Ovary (tissue), 9 donors: ENCODE measurements around the gene PAX9. TPM values are rescaled to one million over a fixed set of nuclear protein-coding genes. Genes with fewer than 3 reads are reported as not detected.

Experiments used
- DNase-seq, 5 donors: peaks; one replicate each; pipeline ENCODE4 v3.0.0-alpha.2; 2019 to 2020
- H3K27ac ChIP-seq, 2 donors: fragments of 200-600 bp; one replicate each; pipeline versions ENCODE4 v1.5.1 to v1.8.0; 2019 to 2022
- H3K27me3 ChIP-seq: fragments of 200-600 bp; one replicate; pipeline ENCODE4 v1.8.0; 2022
- H3K36me3 ChIP-seq: fragments of 200-600 bp; sonication (generic); one replicate; pipeline ENCODE4 v1.5.1; 2019
- H3K4me1 ChIP-seq: one replicate; pipeline ENCODE4 v1.8.1; 2013; ENCODE audit warnings: mild to moderate bottlenecking, moderate library complexity; ENCODE audit not compliant: insufficient read depth
- H3K4me3 ChIP-seq: fragments of 200-600 bp; sonication (generic); one replicate; pipeline ENCODE4 v1.5.1; 2017
- H3K9me3 ChIP-seq, 2 donors: fragments of 200-600 bp in 1 of 2; sonication (generic) in 1 of 2; one replicate each; pipeline versions ENCODE4 v1.5.1 to v1.8.1; 2013 to 2019; ENCODE audit warnings: mild to moderate bottlenecking in 1 of 2, moderate library complexity in 1 of 2
- CTCF ChIP-seq, 3 donors: fragments of 450-650 bp in 2 of 3; fragments of 200-600 bp in 1 of 3; IDR thresholded peaks; one replicate each; pipeline versions ENCODE4 v1.5.1 to v1.8.0; 2016 to 2022; ENCODE audit warnings: antibody characterized with exemption in 3 of 3, mild to moderate bottlenecking in 1 of 3
- EP300 ChIP-seq: sonication (generic); formaldehyde crosslinking; IDR thresholded peaks from one replicate; pipeline ENCODE4 v1.6.1; 2017; ENCODE audit warnings: antibody characterized with exemption
- POLR2A ChIP-seq: fragments of 450-650 bp; IDR thresholded peaks from one replicate; pipeline ENCODE4 v1.6.1; 2017; ENCODE audit warnings: antibody characterized with exemption, mild to moderate bottlenecking, moderate library complexity
- WGBS, 3 donors: extraction: QIAGEN DNeasy Blood & Tissue Kit in 1 of 3; methylation state at CpG; one replicate each; pipeline versions ENCODE4 v1.1.5 to v1.1.7; 2013 to 2017; 5-methylcytosine and 5-hydroxymethylcytosine counted together
- intact Hi-C, 4 donors: fragments of 100-400 bp; cut with DNase I; formaldehyde crosslinking; loops; one replicate each; pipeline versions ENCODE4 v1.11.0 to v1.15.1; 2022 to 2023
- polyA plus RNA-seq, 2 donors: library from polyadenylated mRNA; stranded (reverse); fragments of 200-250 nt in 1 of 2; fragments of 350-450 nt in 1 of 2; fragmentation: Illumina TruSeq in 1 of 2; extraction: RNeasy Lipid Tissue Mini Kit (QIAGEN cat#74804) in 1 of 2; gene quantifications; one replicate each; pipeline ENCODE4 v1.2.3, GENCODE V29; 2013 to 2014
- total RNA-seq, 7 donors: library from RNA; depleted of rRNA in 2 of 7; stranded (reverse); fragments of >200 nt in 2 of 7; fragmentation: NEBNext Ultra II Directional in 3 of 7; extraction: Animal tissue kit (Norgen Biotek cat#: 25700) in 3 of 7; gene quantifications; one replicate each; pipeline versions ENCODE4 v1.1.0 to v1.2.4, GENCODE V29; 2016 to 2023
- donor health status: DM: no; HTN: no; CAD: no; lungs with moderate emphysema.
- donor health status: DM: no; HTN: no; CAD: no.
- donor health status: Bipolar disorder and iron deficiency.
- donor health status: DM: yes; HTN: yes; CAD: no.
- donor health status: DM: no; HTN: no; CAD: no.
- donor health status: DM: yes; HTN: yes; CAD: no.

PAX9 gene
- total and polyA plus RNA-seq, 9 donors: 0.03 to 0.04 TPM; not detected in 7

GRCh38 chr14:36674659-36675058 lies 13.0 kb downstream of the PAX9 start:
- Histone ChIP-seq H3K27ac (no peak overlapping the region), H3K36me3 (no peaks in the 10 kb centered on the region), H3K9me3 (no peaks in the 10 kb centered on the region), H3K27me3 (no peaks in the 10 kb centered on the region), H3K4me1 (no peaks in the 10 kb centered on the region), H3K4me3 (no peak overlapping the region)
- no peak for DNase-seq
- 79 to 81% (median 79%) methylated on average over 3 of the region's 3 CpGs for WGBS, 3 donors
- intact Hi-C loops: no loop called here
- TF ChIP-seq CTCF (IDR thresholded peaks at IDR 0.05): no peak
- no peak for TF ChIP-seq POLR2A
- no peak for TF ChIP-seq EP300

- DNase-seq: no peak
- intact Hi-C loops: no loop called here
- no peaks in the 10 kb centered on the region for H3K27me3 ChIP-seq
- no peak overlapping the region for H3K27ac ChIP-seq
- TF ChIP-seq POLR2A: no peak
- TF ChIP-seq CTCF (IDR thresholded peaks at IDR 0.05): no peak
- no peak for TF ChIP-seq EP300
- 62 to 75% (median 73%) methylated on average over 6 of the region's 6 CpGs for WGBS, 3 donors
- no peaks in the 10 kb centered on the region for H3K36me3 ChIP-seq
- no peak overlapping the region for H3K4me3 ChIP-seq
- H3K4me1 ChIP-seq: no peaks in the 10 kb centered on the region
- no peaks in the 10 kb centered on the region for H3K9me3 ChIP-seq
Measured at GRCh38 chr14:36675581-36675980, 13.9 kb downstream of the PAX9 start.

GRCh38 chr14:36676236-36676635 lies 14.6 kb downstream of the PAX9 start:
- 17 to 21% (median 21%) methylated on average over 10 of the region's 10 CpGs for WGBS, 3 donors
- no peak for DNase-seq
- Histone ChIP-seq H3K4me3 (no peak overlapping the region), H3K36me3 (no peaks in the 10 kb centered on the region), H3K27ac (no peak overlapping the region), H3K4me1 (no peaks in the 10 kb centered on the region), H3K9me3 (no peaks in the 10 kb centered on the region), H3K27me3 (no peaks in the 10 kb centered on the region)
- intact Hi-C loops: no loop called here
- no peak for TF ChIP-seq EP300
- no peak for TF ChIP-seq CTCF (IDR thresholded peaks at IDR 0.05)
- TF ChIP-seq POLR2A: no peak

GRCh38 chr14:36682338-36682737 lies 20.7 kb downstream of the PAX9 start:
- H3K27me3 ChIP-seq: no peaks in the 10 kb centered on the region
- H3K27ac ChIP-seq: no peak overlapping the region
- intact Hi-C loops: no loop called here
- H3K4me1 ChIP-seq: no peaks in the 10 kb centered on the region
- no peaks in the 10 kb centered on the region for H3K9me3 ChIP-seq
- TF ChIP-seq CTCF (IDR thresholded peaks at IDR 0.05) (no peak), POLR2A (no peak), EP300 (no peak)
- no peak overlapping the region for H3K4me3 ChIP-seq
- no peaks in the 10 kb centered on the region for H3K36me3 ChIP-seq
- 94 to 98% (median 97%) methylated on average over 4 of the region's 4 CpGs for WGBS, 3 donors
- no peak for DNase-seq
